H7 (cell line): Measurements from ENCODE around the gene TUNAR. TPM values are rescaled to one million over a fixed set of nuclear protein-coding genes. Genes with fewer than 3 reads are reported as not detected.
A peak's percentile ranks its signal among the peaks of the same experiment; 100 is the strongest.

Experiments used
- DNase-seq: peaks from one replicate; pipeline ENCODE4 v3.0.0; 2012
- H3K27me3 ChIP-seq: 2 replicates; pipeline ENCODE4 v1.6.0; 2011; ENCODE audit warnings: mild to moderate bottlenecking, low read length; ENCODE audit not compliant: control insufficient read depth, insufficient read depth
- H3K36me3 ChIP-seq: replicated peaks from 2 replicates; pipeline ENCODE4 v1.5.1; 2011; ENCODE audit warnings: low read length; ENCODE audit not compliant: control insufficient read depth, insufficient read depth
- H3K4me3 ChIP-seq: 2 replicates; pipeline ENCODE4 v1.5.1; 2011; ENCODE audit warnings: low read depth, mild to moderate bottlenecking, control low read depth, low read length, moderate library complexity; ENCODE audit not compliant: insufficient read depth
- total RNA-seq: library from RNA; depleted of rRNA; stranded (reverse); fragments of >200 nt; shearing (Covaris generic); gene quantifications from 2 replicates; pipeline ENCODE4 v1.2.3, GENCODE V29; 2014

TUNAR gene
- total RNA-seq, 1 experiment from 2014 or later = 14.9 TPM

- no peak for DNase-seq
- Histone ChIP-seq H3K4me3 (no peak overlapping the region), H3K36me3 (no peaks in the 10 kb centered on the region), H3K27me3 (no peaks in the 10 kb centered on the region)
Measured at GRCh38 chr14:95855606-95856005, 21.0 kb upstream of the TUNAR start.

- no peak for DNase-seq
- Histone ChIP-seq H3K36me3 (no peaks in the 10 kb centered on the region), H3K4me3 (no peak overlapping the region), H3K27me3 (no peaks in the 10 kb centered on the region)
Measured at GRCh38 chr14:95857275-95857674, 19.4 kb upstream of the TUNAR start.

- DNase-seq = no peak
- no peaks in the 10 kb centered on the region for H3K27me3 ChIP-seq
- H3K4me3 ChIP-seq = no peak overlapping the region
- no peaks in the 10 kb centered on the region for H3K36me3 ChIP-seq
Measured at GRCh38 chr14:95858893-95859292, 17.7 kb upstream of the TUNAR start.

- Histone ChIP-seq H3K4me3 (no peak overlapping the region), H3K27me3 (no peaks in the 10 kb centered on the region), H3K36me3 (no peaks in the 10 kb centered on the region)
- peak; percentile 64 for DNase-seq
Measured at GRCh38 chr14:95862243-95862642, 14.4 kb upstream of the TUNAR start.

- DNase-seq = no peak
- Histone ChIP-seq H3K27me3 (no peaks in the 10 kb centered on the region), H3K36me3 (no peaks in the 10 kb centered on the region)
Measured at GRCh38 chr14:95863295-95863694, 13.3 kb upstream of the TUNAR start.

GRCh38 chr14:95869776-95870175 lies 6.9 kb upstream of the TUNAR start:
- no peaks in the 10 kb centered on the region for H3K36me3 ChIP-seq
- DNase-seq = no peak
- no peaks in the 10 kb centered on the region for H3K27me3 ChIP-seq
- H3K4me3 ChIP-seq = no peak overlapping the region

More at GRCh38 chr14:95863295-95863694, 13.3 kb upstream of the TUNAR start:
- no peak overlapping the region for H3K4me3 ChIP-seq

GRCh38 chr14:95870772-95871171 lies 5.9 kb upstream of the TUNAR start:
- DNase-seq = no peak
- Histone ChIP-seq H3K4me3 (no peak overlapping the region), H3K27me3 (peaks cover 4% of the 10 kb centered on the region; the same call in 1 of the 2 replicates), H3K36me3 (no peaks in the 10 kb centered on the region)

- H3K4me3 ChIP-seq = no peak overlapping the region
- no peak for DNase-seq
- H3K36me3 ChIP-seq = no peaks in the 10 kb centered on the region
- peaks cover 5% of the 10 kb centered on the region; the same call in 1 of the 2 replicates for H3K27me3 ChIP-seq
Measured at GRCh38 chr14:95871531-95871930, 5.1 kb upstream of the TUNAR start.

GRCh38 chr14:95872777-95873176 lies 3.9 kb upstream of the TUNAR start:
- no peak for DNase-seq
- Histone ChIP-seq H3K4me3 (no peak overlapping the region), H3K27me3 (peaks cover 9% of the 10 kb centered on the region; the same call in 1 of the 2 replicates), H3K36me3 (no peaks in the 10 kb centered on the region)

GRCh38 chr14:95875831-95876760 lies 536 bp upstream of the TUNAR start:
- Histone ChIP-seq H3K36me3 (peaks cover 2% of the 10 kb centered on the region), H3K27me3 (peaks cover 9% of the 10 kb centered on the region; the same call in 1 of the 2 replicates), H3K4me3 (peak overlapping the region; percentile 74)
- DNase-seq = peak; percentile 97

- H3K4me3 ChIP-seq = peak overlapping the region; percentile 74; the same call in 1 of the 2 replicates
- H3K36me3 ChIP-seq = peaks cover 4% of the 10 kb centered on the region
- peaks cover 9% of the 10 kb centered on the region; the same call in 1 of the 2 replicates for H3K27me3 ChIP-seq
- no peak for DNase-seq
Measured at GRCh38 chr14:95877633-95878032, 1.0 kb downstream of the TUNAR start.

- no peak overlapping the region for H3K4me3 ChIP-seq
- H3K27me3 ChIP-seq = no peaks in the 10 kb centered on the region
- DNase-seq = no peak
- peaks cover 4% of the 10 kb centered on the region for H3K36me3 ChIP-seq
Measured at GRCh38 chr14:95884377-95884776, 7.7 kb downstream of the TUNAR start.

- no peak overlapping the region for H3K4me3 ChIP-seq
- peak; percentile 52 for DNase-seq
- H3K36me3 ChIP-seq = peaks cover 4% of the 10 kb centered on the region
- H3K27me3 ChIP-seq = no peaks in the 10 kb centered on the region
Measured at GRCh38 chr14:95885278-95885677, 8.6 kb downstream of the TUNAR start.

- no peaks in the 10 kb centered on the region for H3K27me3 ChIP-seq
- H3K36me3 ChIP-seq = peaks cover 4% of the 10 kb centered on the region
- no peak for DNase-seq
- H3K4me3 ChIP-seq = no peak overlapping the region
Measured at GRCh38 chr14:95885866-95886265, 9.2 kb downstream of the TUNAR start.

- Histone ChIP-seq H3K36me3 (peaks cover 4% of the 10 kb centered on the region), H3K27me3 (no peaks in the 10 kb centered on the region), H3K4me3 (no peak overlapping the region)
- no peak for DNase-seq
Measured at GRCh38 chr14:95886366-95887056, 9.9 kb downstream of the TUNAR start.
